GM19397 (cell line): Measurements from ENCODE around the gene HAGH.
A peak's percentile ranks its signal among the peaks of the same experiment; 100 is the strongest.
"Not testable (repeated sequence)": the region's sequence is repeated elsewhere in the genome, so short reads cannot be mapped to it uniquely, and the experiment has no call there.

Experiments
- ATAC-seq: cut with Tn5 transposase; IDR thresholded peaks from one replicate; pipeline ENCODE4 v1.9.1; 2021; ENCODE audit warnings: mild to moderate bottlenecking, moderate library complexity; ENCODE audit not compliant: unreplicated experiment

The HAGH gene

GRCh38 chr16:1826691-1827573 is at the start of gene HAGH, which contains the start of gene FAHD1:
Gene HAGH (minus strand): TSS chr16:1826825. CDS start chr16:1826787, 38 bp downstream.
Gene FAHD1 (plus strand): TSS chr16:1827206. CDS start chr16:1827239, 33 bp downstream.
- ATAC-seq: peak; percentile 83

GRCh38 chr16:1876066-1876465 is 49.4 kb upstream of the HAGH start:
- ATAC-seq: not testable (repeated sequence)

- no peak for ATAC-seq
Observed at GRCh38 chr16:1874854-1875253, 48.2 kb upstream of the HAGH start.

- ATAC-seq: no peak
Observed at GRCh38 chr16:1871974-1872635, 45.5 kb upstream of the HAGH start, which contains the start of gene MEIOB. Gene MEIOB (minus strand): TSS chr16:1872164. CDS start chr16:1868175, 3,989 bp downstream.

- ATAC-seq: no peak
Observed at GRCh38 chr16:1870365-1871082, 43.9 kb upstream of the HAGH start.

- no peak for ATAC-seq
Observed at GRCh38 chr16:1865902-1866690, 39.5 kb upstream of the HAGH start.

GRCh38 chr16:1863681-1864460 is 37.2 kb upstream of the HAGH start:
- ATAC-seq: no peak

GRCh38 chr16:1862394-1862793 is 35.8 kb upstream of the HAGH start:
- no peak for ATAC-seq

GRCh38 chr16:1861730-1862129 is 35.1 kb upstream of the HAGH start:
- ATAC-seq: no peak

GRCh38 chr16:1859650-1860049 is 33.0 kb upstream of the HAGH start:
- no peak for ATAC-seq

- no peak for ATAC-seq
Observed at GRCh38 chr16:1858189-1858865, 31.7 kb upstream of the HAGH start.

- ATAC-seq: no peak
Observed at GRCh38 chr16:1857433-1858097, 30.9 kb upstream of the HAGH start.

- ATAC-seq: no peak
Observed at GRCh38 chr16:1851793-1852192, 25.2 kb upstream of the HAGH start.

- no peak for ATAC-seq
Observed at GRCh38 chr16:1850981-1851380, 24.4 kb upstream of the HAGH start.

- ATAC-seq: no peak
Observed at GRCh38 chr16:1846416-1846815, 19.8 kb upstream of the HAGH start.

- no peak for ATAC-seq
Observed at GRCh38 chr16:1845985-1846384, 19.4 kb upstream of the HAGH start.

GRCh38 chr16:1839554-1839953 is 12.9 kb upstream of the HAGH start:
- no peak for ATAC-seq

GRCh38 chr16:1834096-1834495 is 7.5 kb upstream of the HAGH start:
- ATAC-seq: no peak
